GM12891 (cell line): ENCODE data around the gene CHPF.

ENCODE experiments used
- POLR2A ChIP-seq: IDR thresholded peaks from 2 replicates; pipeline ENCODE4 v1.6.1; 2011; ENCODE audit warnings: low read depth, low read length, control low read depth
- POLR2AphosphoS5 ChIP-seq: IDR thresholded peaks from 2 replicates; pipeline ENCODE4 v1.6.1; 2011; ENCODE audit warnings: low read depth, low read length, control low read depth
- TAF1 ChIP-seq: IDR thresholded peaks from 2 replicates; pipeline ENCODE4 v1.6.1; 2011; ENCODE audit warnings: low read depth, low read length, control low read depth

DNA sequence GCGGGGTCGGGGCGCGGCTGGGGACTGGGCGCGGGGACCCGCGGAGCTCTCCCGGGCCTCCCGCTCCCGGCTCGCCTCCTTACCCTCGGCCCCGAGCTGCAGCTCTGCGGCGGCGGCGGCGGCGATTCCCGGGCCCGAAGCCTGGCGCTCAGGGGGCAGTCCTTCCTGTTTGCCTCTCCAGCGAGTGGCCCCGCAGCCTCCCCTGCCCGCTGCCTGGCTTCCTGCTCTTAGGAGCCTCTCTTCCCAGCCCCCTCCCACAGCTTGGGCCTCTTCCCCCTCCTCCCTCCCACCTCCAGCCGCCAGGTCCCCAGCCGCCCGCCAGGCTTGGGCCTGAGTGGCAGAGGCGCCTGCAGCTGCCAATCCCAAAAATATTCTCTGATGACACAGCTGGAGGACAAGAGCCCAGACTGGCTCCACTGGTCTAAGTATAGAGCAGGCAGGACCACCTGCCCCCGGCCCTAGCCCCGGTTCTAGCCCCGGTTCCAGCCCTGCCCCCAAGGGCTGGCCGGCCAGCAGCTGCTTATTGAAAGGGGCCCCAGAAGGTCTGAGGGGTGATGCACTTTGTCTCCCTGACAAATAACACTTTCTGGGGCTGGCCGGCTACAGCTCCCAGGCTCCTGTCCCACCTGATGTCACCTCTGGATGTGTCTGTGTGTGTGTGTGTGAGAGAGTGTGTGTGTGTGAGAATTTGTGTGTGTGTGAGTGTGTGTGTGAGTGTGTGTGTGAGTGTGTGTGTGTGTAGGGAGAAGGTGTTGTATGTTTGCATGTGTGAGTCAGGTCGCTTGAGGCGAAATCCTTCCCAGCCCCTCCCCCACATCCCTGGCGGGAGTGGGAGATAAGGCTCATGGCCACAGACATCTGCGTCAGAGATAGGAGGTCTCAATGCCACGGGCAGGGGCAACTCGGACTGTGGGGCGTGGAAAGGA is 28.0 kb upstream of the CHPF start, which contains the start of gene OBSL1:
- TF ChIP-seq TAF1 (no peak), POLR2AphosphoS5 (no peak), POLR2A (no peak)
